ENCODE data around the gene RUFY2.
A peak's percentile ranks its signal among the peaks of the same experiment; 100 is the strongest.

RUFY2 gene

GRCh38 chr10:68303849-68304412 is 103.1 kb downstream of the RUFY2 start:
- no peak overlapping the region for H3K4me3 ChIP-seq (replicated peaks; ENCODE audit: low read depth, low read length)
- no peak for DNase-seq (ENCODE audit: extremely low read depth, low read depth)
- no peak for TF ChIP-seq CTCF (IDR thresholded peaks at IDR 0.05; ENCODE audit: low read depth, low read length, missing control alignments)

- no peak for TF ChIP-seq CTCF (IDR thresholded peaks at IDR 0.05; ENCODE audit: low read depth, low read length, missing control alignments)
- no peak overlapping the region for H3K4me3 ChIP-seq (replicated peaks; ENCODE audit: low read depth, low read length)
- no peak for DNase-seq (ENCODE audit: extremely low read depth, low read depth)
These were observed 104.2 kb downstream of the RUFY2 start for GRCh38 chr10:68302871-68303270.

- DNase-seq (ENCODE audit: extremely low read depth, low read depth): no peak
- TF ChIP-seq CTCF (IDR thresholded peaks at IDR 0.05; ENCODE audit: low read depth, low read length, missing control alignments): no peak
- no peak overlapping the region for H3K4me3 ChIP-seq (replicated peaks; ENCODE audit: low read depth, low read length)
These were observed 104.6 kb downstream of the RUFY2 start for GRCh38 chr10:68302503-68302823.

GRCh38 chr10:68301790-68302502 is 105.1 kb downstream of the RUFY2 start:
- DNase-seq (ENCODE audit: extremely low read depth, low read depth): peak; percentile 32
- H3K4me3 ChIP-seq (replicated peaks; ENCODE audit: low read depth, low read length): no peak overlapping the region
- peak; percentile 32 for TF ChIP-seq CTCF (IDR thresholded peaks at IDR 0.05; ENCODE audit: low read depth, low read length, missing control alignments)

GRCh38 chr10:68301301-68301700 is 105.8 kb downstream of the RUFY2 start:
- DNase-seq (ENCODE audit: extremely low read depth, low read depth): no peak
- no peak for TF ChIP-seq CTCF (IDR thresholded peaks at IDR 0.05; ENCODE audit: low read depth, low read length, missing control alignments)
- no peak overlapping the region for H3K4me3 ChIP-seq (replicated peaks; ENCODE audit: low read depth, low read length)

GRCh38 chr10:68296843-68297663 is 110.0 kb downstream of the RUFY2 start:
- no peak overlapping the region for H3K4me3 ChIP-seq (replicated peaks; ENCODE audit: low read depth, low read length)
- DNase-seq (ENCODE audit: extremely low read depth, low read depth): peak; percentile 14
- no peak for TF ChIP-seq CTCF (IDR thresholded peaks at IDR 0.05; ENCODE audit: low read depth, low read length, missing control alignments)
